Transverse colon (tissue), 4 donors: ENCODE data around the gene TPO. TPM values are rescaled to one million over a fixed set of nuclear protein-coding genes. Genes with fewer than 3 reads are reported as not detected.
"Not testable (repeated sequence)": the region's sequence is repeated elsewhere in the genome, so short reads cannot be mapped to it uniquely, and the experiment has no call there.

ENCODE experiments used
- DNase-seq: peaks from one replicate; pipeline ENCODE4 v3.0.0-alpha.2; 2019
- H3K27ac ChIP-seq, 4 donors: fragments of 200-600 bp; sonication (generic); 2 replicates each; pipeline ENCODE4 v1.5.1; 2016 to 2018; ENCODE audit warnings: inconsistent platforms in 4 of 4
- H3K27me3 ChIP-seq: fragments of 200-600 bp; sonication (generic); 2 replicates; pipeline ENCODE4 v1.5.1; 2017; ENCODE audit warnings: inconsistent platforms
- H3K36me3 ChIP-seq, 4 donors: fragments of 200-600 bp; sonication (generic); 2 replicates each; pipeline ENCODE4 v1.5.1; 2017 to 2019; ENCODE audit warnings: inconsistent platforms in 4 of 4
- H3K4me1 ChIP-seq, 4 donors: fragments of 200-600 bp; sonication (generic); 2 replicates each; pipeline ENCODE4 v1.5.1; 2017 to 2020; ENCODE audit warnings: inconsistent platforms in 4 of 4
- H3K4me3 ChIP-seq, 4 donors: fragments of 200-600 bp; sonication (generic); 1 replicate in 1 of 4; 2 replicates in 3 of 4; pipeline versions ENCODE4 v1.5.1 to v1.6.1; 2017 to 2019; ENCODE audit warnings: inconsistent platforms in 4 of 4
- H3K9me3 ChIP-seq, 2 donors: fragments of 200-600 bp; sonication (generic); 2 replicates each; pipeline ENCODE4 v1.5.1; 2017 to 2019; ENCODE audit warnings: inconsistent platforms in 2 of 2
- EP300 ChIP-seq: sonication (generic); formaldehyde crosslinking; IDR thresholded peaks from one replicate; pipeline ENCODE4 v1.6.1; 2017; ENCODE audit warnings: antibody characterized with exemption, low read depth
- POLR2A ChIP-seq: fragments of 450-650 bp; IDR thresholded peaks from one replicate; pipeline ENCODE4 v1.6.1; 2016; ENCODE audit warnings: antibody characterized with exemption, mild to moderate bottlenecking, moderate library complexity
- POLR2AphosphoS5 ChIP-seq, 3 donors: sonication (generic); formaldehyde crosslinking; IDR thresholded peaks; one replicate each; pipeline ENCODE4 v1.6.1; 2016; ENCODE audit warnings: antibody characterized with exemption in 3 of 3
- WGBS, 2 donors: methylation state at CpG; one replicate each; pipeline ENCODE4 v1.1.5; 2018; ENCODE audit warnings: low coverage in 1 of 2; 5-methylcytosine and 5-hydroxymethylcytosine counted together
- in situ Hi-C, 4 donors: fragments of 200-750 bp; cut with MboI; loops; one replicate each; pipeline versions ENCODE4 v1.15.0 to v1.15.1; 2017; ENCODE audit warnings: low sequenced_read_pairs in 3 of 4, low pct_ligation_motif_present in 1 of 4, low pct_unique_long_range_greater_than_20kb in 1 of 4
- intact Hi-C: fragments of 100-400 bp; cut with DNase I; formaldehyde crosslinking; loops from one replicate; pipeline ENCODE4 v1.15.1; 2023; ENCODE audit warnings: low total_unique reads
- total RNA-seq, 4 donors: library from RNA; depleted of rRNA; stranded (reverse); fragments of >200 nt; gene quantifications; one replicate each; pipeline ENCODE4 v1.1.0, GENCODE V29; 2016
- TF ChIP-seq, protein P1 (sequence below), 5 experiments: fragments of 200-600 bp in 3 of 5; fragments of 450-650 bp in 2 of 5; sonication (generic) in 3 of 5; IDR thresholded peaks; 1 replicate in 2 of 5; 2 replicates in 3 of 5; pipeline ENCODE4 v1.5.1; 2016 to 2017; ENCODE audit warnings: antibody characterized with exemption in 5 of 5, inconsistent platforms in 3 of 5, mild to moderate bottlenecking in 2 of 5, moderate library complexity in 1 of 5

TPO gene
- total RNA-seq, 4 donors from 2014 or later: 1.4 to 5.8 (median 3.8) TPM

DNA sequence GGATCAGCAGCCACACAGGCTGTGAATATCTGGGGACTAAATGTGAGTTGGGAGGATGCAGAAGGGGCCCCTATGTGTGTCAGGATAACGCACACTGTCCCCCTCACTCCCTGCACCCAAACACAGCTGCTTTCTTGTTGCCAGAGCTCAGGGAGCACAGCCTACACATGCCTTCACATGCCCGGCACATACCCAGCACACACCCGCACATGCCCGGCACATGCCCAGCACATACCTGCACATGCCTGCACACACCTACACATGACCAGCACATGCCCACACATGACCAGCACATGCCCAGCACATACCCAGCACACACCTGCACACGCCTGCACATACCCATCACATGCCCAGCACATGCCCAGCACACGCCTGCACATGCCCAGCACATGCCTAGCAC is 75.6 kb downstream of the TPO start:
- DNase-seq: no peak
- WGBS, 2 donors: 92% methylated on average over 6 of the region's 6 CpGs; no CpG with 5 or more reads in 1 of the 2 donors
- intact Hi-C loops (no loop called here), in situ Hi-C loops (no loop called here)
- Histone ChIP-seq H3K4me3 (no peak overlapping the region), H3K9me3 (no peaks in the 10 kb centered on the region), H3K36me3 (no peaks in the 10 kb centered on the region), H3K27me3 (no peaks in the 10 kb centered on the region), H3K4me1 (peaks cover 0 to 8% (median 0%) of the 10 kb centered on the region in 4 donors), H3K27ac (no peak overlapping the region)
- no peak for TF ChIP-seq EP300
- TF ChIP-seq, protein P1, sequence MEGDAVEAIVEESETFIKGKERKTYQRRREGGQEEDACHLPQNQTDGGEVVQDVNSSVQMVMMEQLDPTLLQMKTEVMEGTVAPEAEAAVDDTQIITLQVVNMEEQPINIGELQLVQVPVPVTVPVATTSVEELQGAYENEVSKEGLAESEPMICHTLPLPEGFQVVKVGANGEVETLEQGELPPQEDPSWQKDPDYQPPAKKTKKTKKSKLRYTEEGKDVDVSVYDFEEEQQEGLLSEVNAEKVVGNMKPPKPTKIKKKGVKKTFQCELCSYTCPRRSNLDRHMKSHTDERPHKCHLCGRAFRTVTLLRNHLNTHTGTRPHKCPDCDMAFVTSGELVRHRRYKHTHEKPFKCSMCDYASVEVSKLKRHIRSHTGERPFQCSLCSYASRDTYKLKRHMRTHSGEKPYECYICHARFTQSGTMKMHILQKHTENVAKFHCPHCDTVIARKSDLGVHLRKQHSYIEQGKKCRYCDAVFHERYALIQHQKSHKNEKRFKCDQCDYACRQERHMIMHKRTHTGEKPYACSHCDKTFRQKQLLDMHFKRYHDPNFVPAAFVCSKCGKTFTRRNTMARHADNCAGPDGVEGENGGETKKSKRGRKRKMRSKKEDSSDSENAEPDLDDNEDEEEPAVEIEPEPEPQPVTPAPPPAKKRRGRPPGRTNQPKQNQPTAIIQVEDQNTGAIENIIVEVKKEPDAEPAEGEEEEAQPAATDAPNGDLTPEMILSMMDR (IDR thresholded peaks at IDR 0.05): no peak

DNA sequence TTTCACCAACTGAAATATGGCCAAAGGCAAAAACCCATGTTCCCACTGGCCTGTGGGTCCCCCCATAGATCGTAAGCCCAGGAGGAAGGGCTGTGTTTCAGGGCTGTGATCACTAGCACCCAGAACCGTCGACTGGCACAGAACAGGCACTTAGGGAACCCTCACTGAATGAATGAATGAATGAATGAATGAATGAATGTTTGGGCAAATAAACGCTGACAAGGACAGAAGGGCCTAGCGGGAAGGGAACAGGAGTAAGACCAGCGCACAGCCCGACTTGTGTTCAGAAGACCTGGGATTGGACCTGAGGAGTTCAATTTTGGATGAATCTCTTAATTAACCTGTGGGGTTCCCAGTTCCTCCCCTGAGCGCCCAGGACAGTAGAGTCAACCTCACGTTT is 76.2 kb downstream of the TPO start:
- no peak for DNase-seq
- Histone ChIP-seq H3K4me3 (no peak overlapping the region), H3K4me1 (peaks cover 0 to 12% (median 0%) of the 10 kb centered on the region in 4 donors), H3K27ac (no peak overlapping the region), H3K9me3 (no peaks in the 10 kb centered on the region), H3K36me3 (no peaks in the 10 kb centered on the region), H3K27me3 (no peaks in the 10 kb centered on the region)
- intact Hi-C loops (no loop called here), in situ Hi-C loops (no loop called here)
- TF ChIP-seq POLR2AphosphoS5 (IDR thresholded peaks at IDR 0.05) (no peak), EP300 (no peak)
- 90 to 100% methylated on average over 1 to 9 of the region's 9 CpGs for WGBS, 2 donors

DNA sequence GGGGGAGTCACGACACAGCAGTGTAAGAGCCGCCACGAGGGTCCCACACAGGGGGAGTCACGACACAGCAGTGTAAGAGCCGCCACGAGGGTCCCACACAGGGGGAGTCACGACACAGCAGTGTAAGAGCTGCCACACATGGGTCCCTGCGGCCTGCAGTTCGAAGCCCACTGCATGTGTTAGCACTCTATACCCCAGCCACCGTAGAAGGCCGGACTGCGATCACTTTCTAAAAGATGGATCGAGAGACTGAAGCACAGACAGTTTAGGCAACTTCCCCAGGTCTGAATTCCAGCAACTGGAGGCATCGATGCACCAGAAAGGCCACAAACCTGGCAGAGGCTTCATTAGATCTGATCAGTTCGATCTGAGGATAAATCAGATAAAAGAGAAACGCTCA is 77.1 kb downstream of the TPO start:
- H3K27ac ChIP-seq, H3K4me3 ChIP-seq, H3K9me3 ChIP-seq, intact Hi-C loops, DNase-seq, H3K36me3 ChIP-seq, in situ Hi-C loops, H3K27me3 ChIP-seq: not testable (repeated sequence)
- WGBS, 2 donors: 89% methylated on average over 12 of the region's 16 CpGs; no CpG with 5 or more reads in 1 of the 2 donors
- H3K4me1 ChIP-seq: peaks cover 0 to 12% (median 0%) of the 10 kb centered on the region in 4 donors

DNA sequence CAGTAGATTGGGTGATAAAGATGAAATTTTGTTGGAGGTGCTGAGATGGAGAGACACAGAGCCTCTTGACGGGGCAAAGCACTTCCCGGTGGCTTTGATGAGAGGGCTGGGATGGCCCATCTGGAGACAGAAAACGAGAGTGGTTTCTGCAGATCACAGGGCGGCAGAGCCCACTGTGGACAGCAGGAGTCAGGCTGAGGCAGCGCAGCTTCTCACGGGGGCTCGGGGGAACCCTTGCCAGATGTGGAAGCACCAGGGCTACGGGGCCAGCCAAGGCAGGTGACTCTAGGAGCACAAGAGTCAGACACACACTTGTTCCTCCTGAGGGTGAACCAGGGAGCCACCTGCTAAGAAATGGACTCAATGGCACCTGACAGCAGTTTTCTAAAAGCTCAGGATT is 78.5 kb downstream of the TPO start:
- Histone ChIP-seq H3K27ac (no peak overlapping the region), H3K27me3 (no peaks in the 10 kb centered on the region), H3K4me3 (no peak overlapping the region), H3K36me3 (no peaks in the 10 kb centered on the region), H3K9me3 (no peaks in the 10 kb centered on the region), H3K4me1 (peaks cover 0 to 16% (median 0%) of the 10 kb centered on the region in 4 donors)
- intact Hi-C loops (no loop called here), in situ Hi-C loops (no loop called here)
- WGBS, 2 donors: 70 to 71% methylated on average over 2 to 8 of the region's 8 CpGs
- no peak for TF ChIP-seq POLR2AphosphoS5 (IDR thresholded peaks at IDR 0.05)
- TF ChIP-seq POLR2A: no peak
- TF ChIP-seq, protein P1 (IDR thresholded peaks at IDR 0.05): no peak
- no peak for TF ChIP-seq EP300
- no peak for DNase-seq

DNA sequence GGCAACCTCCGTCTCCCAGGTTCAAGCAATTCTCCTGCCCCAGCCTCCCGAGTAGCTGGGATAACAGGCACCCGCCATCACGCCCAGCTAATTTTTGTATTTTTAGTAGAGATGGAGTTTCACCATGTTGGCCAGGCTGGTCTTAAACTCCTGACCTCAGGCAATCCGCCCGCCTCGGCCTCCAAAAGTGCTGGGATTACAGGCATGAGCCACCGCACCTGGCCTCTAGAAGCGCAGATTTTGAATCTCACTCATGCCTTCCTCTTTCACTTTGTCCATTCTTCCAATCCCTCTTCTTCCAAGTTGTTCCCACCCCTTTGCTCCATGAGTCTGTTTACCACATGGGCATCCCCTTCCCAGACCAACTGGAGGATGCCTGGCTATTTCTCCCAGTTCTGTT is 79.0 kb downstream of the TPO start:
- DNase-seq, H3K9me3 ChIP-seq, H3K4me3 ChIP-seq, intact Hi-C loops, in situ Hi-C loops, H3K36me3 ChIP-seq, H3K27ac ChIP-seq, H3K27me3 ChIP-seq: not testable (repeated sequence)
- H3K4me1 ChIP-seq: peaks cover 0 to 16% (median 0%) of the 10 kb centered on the region in 4 donors
- 80 to 95% methylated on average over 1 to 9 of the region's 9 CpGs for WGBS, 2 donors
